HEK293T (cell line): ENCODE data around the gene GARNL3.

Experiments
- BHLHE40 ChIP-seq: fragments of 450-650 bp; IDR thresholded peaks from 2 replicates; pipeline ENCODE4 v1.6.1; 2016; ENCODE audit warnings: mild to moderate bottlenecking, moderate library complexity, borderline replicate concordance
- ELF4 ChIP-seq: fragments of 450-650 bp; IDR thresholded peaks from 2 replicates; pipeline ENCODE4 v1.6.1; 2017; ENCODE audit warnings: antibody characterized with exemption
- FOXM1 ChIP-seq: fragments of 450-650 bp; IDR thresholded peaks from 2 replicates; pipeline ENCODE4 v1.6.1; 2017; ENCODE audit warnings: mild to moderate bottlenecking, borderline replicate concordance
- HDGF ChIP-seq: fragments of 450-650 bp; IDR thresholded peaks from 2 replicates; pipeline ENCODE4 v1.6.1; 2017; ENCODE audit warnings: antibody characterized with exemption, borderline replicate concordance
- L3MBTL2 ChIP-seq: fragments of 450-650 bp; conservative IDR thresholded peaks from 2 replicates; pipeline ENCODE4 v1.6.1; 2016; ENCODE audit warnings: mild to moderate bottlenecking
- SUZ12 ChIP-seq: fragments of 450-650 bp; IDR thresholded peaks from 2 replicates; pipeline ENCODE4 v1.6.1; 2016; ENCODE audit warnings: mild to moderate bottlenecking

GRCh38 chr9:127216888-127217217 lies 47.7 kb upstream of the GARNL3 start:
- TF ChIP-seq HDGF (no peak), FOXM1 (no peak), BHLHE40 (no peak), L3MBTL2 (no peak), ELF4 (no peak), SUZ12 (no peak)
